NT2/D1 (cell line): Measurements from ENCODE around the gene ITGB2.

Source experiments
- YY1 ChIP-seq: IDR thresholded peaks from 2 replicates; pipeline ENCODE4 v1.6.1; 2011; ENCODE audit not compliant: insufficient read length, insufficient read depth
- ZNF274 ChIP-seq: IDR thresholded peaks from 2 replicates; pipeline ENCODE4 v1.6.1; 2011; ENCODE audit warnings: mild to moderate bottlenecking, low read depth, low read length

DNA sequence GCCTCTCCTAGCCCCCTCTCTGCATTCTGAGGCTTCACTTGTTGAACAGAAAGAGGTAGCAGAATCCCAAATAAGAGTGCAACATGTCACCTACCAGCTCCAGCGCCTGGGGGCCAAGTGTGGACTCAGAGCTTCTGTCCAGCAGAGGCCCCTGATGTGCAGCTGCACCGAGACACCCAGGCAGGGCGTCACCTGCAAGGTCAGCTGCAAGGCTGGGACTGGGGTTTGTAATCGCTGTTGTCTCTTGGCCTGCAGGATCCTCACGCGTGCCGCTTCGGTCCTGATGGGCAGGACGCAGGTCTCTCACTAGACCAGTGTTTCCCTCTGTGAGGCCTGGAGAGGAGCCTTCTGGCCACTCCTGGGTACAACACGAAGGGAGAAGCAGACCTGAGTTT is 14.8 kb upstream of the ITGB2 start:
- TF ChIP-seq YY1: no peak
- no peak for TF ChIP-seq ZNF274
